Measurements from ENCODE around the gene CHN2. TPM values are rescaled to one million over a fixed set of nuclear protein-coding genes. Genes with fewer than 3 reads are reported as not detected.

CHN2 gene
- total RNA-seq, 1 experiment from 2014 or later, result 61.2 TPM

DNA sequence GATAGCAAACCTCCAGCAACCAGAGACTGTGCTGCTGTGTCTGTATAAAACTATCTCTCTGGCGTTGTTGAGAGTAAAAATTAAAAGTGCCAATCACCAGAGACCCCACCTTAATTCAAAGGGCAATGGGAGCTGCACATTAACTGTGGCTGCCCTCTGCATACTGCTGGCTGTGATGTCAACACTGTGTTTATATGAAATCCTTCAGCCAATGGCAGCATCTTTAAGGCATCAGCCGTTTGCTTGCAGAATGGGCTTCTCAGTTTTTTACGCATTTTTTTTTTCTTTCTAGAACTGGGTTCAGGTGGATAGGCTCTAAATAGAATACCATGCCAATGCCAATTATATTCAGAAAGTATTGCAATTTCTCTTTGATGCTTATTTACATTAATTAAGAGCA lies 47.7 kb downstream of the CHN2 start:
- H3K4me1 ChIP-seq (ENCODE audit: insufficient read depth, low read length, poor library complexity, severe bottlenecking), result no peaks in the 10 kb centered on the region
- H3K36me3 ChIP-seq (ENCODE audit: insufficient read depth, low read length, poor library complexity, severe bottlenecking), result no peaks in the 10 kb centered on the region
- H3K9me3 ChIP-seq (ENCODE audit: low read depth, low read length, poor library complexity, severe bottlenecking), result no peaks in the 10 kb centered on the region
- H3K27me3 ChIP-seq (replicated peaks; ENCODE audit: insufficient read depth, low read depth, low read length, poor library complexity), result no peaks in the 10 kb centered on the region
- BruUV-seq (replicated peaks), result no TSS peak
- no peak overlapping the region for H3K4me3 ChIP-seq (ENCODE audit: low read depth, low read length, poor library complexity, severe bottlenecking)
- CTCF ChIA-PET, result no interaction called here
- DNase-seq (ENCODE audit: low spot score), result no peak
- no peak overlapping the region for H3K27ac ChIP-seq (ENCODE audit: low read depth, low read length, poor library complexity, severe bottlenecking)
- POLR2A ChIA-PET (ENCODE audit: low non-redundant PET), result no interaction called here
- TF ChIP-seq EZH2 (IDR thresholded peaks at IDR 0.05; ENCODE audit: borderline replicate concordance, low read depth, low read length, poor library complexity, severe bottlenecking), result no peak
- TF ChIP-seq, protein P1, sequence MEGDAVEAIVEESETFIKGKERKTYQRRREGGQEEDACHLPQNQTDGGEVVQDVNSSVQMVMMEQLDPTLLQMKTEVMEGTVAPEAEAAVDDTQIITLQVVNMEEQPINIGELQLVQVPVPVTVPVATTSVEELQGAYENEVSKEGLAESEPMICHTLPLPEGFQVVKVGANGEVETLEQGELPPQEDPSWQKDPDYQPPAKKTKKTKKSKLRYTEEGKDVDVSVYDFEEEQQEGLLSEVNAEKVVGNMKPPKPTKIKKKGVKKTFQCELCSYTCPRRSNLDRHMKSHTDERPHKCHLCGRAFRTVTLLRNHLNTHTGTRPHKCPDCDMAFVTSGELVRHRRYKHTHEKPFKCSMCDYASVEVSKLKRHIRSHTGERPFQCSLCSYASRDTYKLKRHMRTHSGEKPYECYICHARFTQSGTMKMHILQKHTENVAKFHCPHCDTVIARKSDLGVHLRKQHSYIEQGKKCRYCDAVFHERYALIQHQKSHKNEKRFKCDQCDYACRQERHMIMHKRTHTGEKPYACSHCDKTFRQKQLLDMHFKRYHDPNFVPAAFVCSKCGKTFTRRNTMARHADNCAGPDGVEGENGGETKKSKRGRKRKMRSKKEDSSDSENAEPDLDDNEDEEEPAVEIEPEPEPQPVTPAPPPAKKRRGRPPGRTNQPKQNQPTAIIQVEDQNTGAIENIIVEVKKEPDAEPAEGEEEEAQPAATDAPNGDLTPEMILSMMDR (conservative IDR thresholded peaks at IDR 0.05; ENCODE audit: low read depth, low read length), result no peak
- intact Hi-C loops (cut with micrococcal nuclease; ENCODE audit: unreplicated experiment), result no loop called here

DNA sequence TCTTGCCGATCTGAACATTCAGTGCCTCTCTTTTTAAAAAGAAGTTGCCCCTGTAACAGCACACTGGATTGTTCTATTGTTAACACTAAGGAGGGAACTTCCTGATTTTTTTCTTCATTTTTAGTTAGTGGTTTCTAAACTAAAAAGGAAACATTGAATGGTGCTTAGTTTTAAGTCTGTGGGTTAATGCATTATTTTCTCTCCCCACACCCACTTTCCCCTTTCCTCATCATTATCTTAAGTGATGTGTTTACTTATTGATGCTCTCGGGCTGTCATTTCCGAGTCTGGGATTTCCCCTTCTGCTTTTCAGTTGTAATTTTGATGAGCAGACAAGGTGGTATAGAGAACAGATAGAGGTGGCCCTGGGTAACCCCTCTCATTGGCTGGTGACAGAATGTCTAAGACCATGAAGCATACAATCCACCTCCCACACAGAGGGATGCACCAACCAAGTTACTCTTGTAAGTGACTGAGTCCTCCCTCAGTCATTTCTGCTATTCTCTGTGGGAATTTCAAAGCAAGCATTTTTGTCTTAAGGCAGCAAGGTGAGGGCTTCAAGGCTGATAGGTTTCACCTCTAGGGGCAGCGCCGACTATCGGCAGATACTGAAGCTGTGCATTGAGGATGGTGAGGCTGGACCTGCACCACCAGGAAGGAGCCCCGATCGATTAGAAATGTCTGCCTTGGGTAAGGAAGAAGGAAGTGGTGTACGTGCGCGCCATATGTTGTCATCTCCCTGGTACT lies 49.5 kb downstream of the CHN2 start:
- DNase-seq (ENCODE audit: low spot score), result no peak
- H3K4me3 ChIP-seq (ENCODE audit: low read depth, low read length, poor library complexity, severe bottlenecking), result no peak overlapping the region
- TF ChIP-seq, protein P1 (conservative IDR thresholded peaks at IDR 0.05; ENCODE audit: low read depth, low read length), result peak; percentile 30; the same call in 1 of the 2 replicates
- TF ChIP-seq EZH2 (IDR thresholded peaks at IDR 0.05; ENCODE audit: borderline replicate concordance, low read depth, low read length, poor library complexity, severe bottlenecking), result no peak
- no peaks in the 10 kb centered on the region for H3K27me3 ChIP-seq (replicated peaks; ENCODE audit: insufficient read depth, low read depth, low read length, poor library complexity)
- BruUV-seq (replicated peaks), result no TSS peak
- intact Hi-C loops (cut with micrococcal nuclease; ENCODE audit: unreplicated experiment), result no loop called here
- H3K36me3 ChIP-seq (ENCODE audit: insufficient read depth, low read length, poor library complexity, severe bottlenecking), result no peaks in the 10 kb centered on the region
- no peaks in the 10 kb centered on the region for H3K9me3 ChIP-seq (ENCODE audit: low read depth, low read length, poor library complexity, severe bottlenecking)
- no peak overlapping the region for H3K27ac ChIP-seq (ENCODE audit: low read depth, low read length, poor library complexity, severe bottlenecking)
- POLR2A ChIA-PET (ENCODE audit: low non-redundant PET), result no interaction called here
- CTCF ChIA-PET, result no interaction called here
- no peaks in the 10 kb centered on the region for H3K4me1 ChIP-seq (ENCODE audit: insufficient read depth, low read length, poor library complexity, severe bottlenecking)

DNA sequence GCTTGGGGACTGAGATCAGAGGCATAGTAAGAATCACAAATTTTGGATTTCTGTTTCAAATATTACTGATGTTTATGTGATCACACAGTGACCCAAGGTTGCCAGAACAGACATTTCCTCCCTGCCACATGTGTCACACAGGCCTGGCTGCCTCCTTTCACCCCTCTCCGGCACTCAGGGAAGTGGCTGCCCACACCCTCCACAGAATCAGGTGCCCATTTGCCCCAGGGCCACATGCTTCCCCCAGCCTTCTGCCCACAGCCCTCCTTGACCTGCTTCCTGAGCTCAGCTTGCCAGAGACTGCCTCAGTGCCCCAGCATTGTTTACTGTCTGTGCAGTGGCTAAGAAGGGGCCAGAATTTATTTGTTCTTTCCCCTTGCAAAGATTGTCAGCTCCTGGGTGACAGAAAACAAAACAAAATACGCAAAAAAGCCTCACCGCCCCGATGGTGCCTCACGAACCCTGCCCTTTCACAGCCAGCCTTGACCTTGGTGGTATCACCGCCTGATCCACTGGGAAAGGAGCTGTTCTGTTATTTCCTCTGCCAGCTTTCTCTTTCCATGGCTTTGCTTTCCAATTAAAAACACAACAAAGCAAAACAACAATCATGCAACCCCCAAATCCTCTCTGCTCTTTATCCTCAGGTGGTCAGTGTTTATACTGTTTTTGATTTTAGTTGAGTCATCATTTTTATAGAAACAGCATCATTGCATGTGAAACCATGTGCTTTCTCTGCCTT lies 52.8 kb downstream of the CHN2 start:
- no TSS peak for BruUV-seq (replicated peaks)

More for the DNA sequence above, 52.8 kb downstream of the CHN2 start:
- ChIA-PET POLR2A (ENCODE audit: low non-redundant PET) (no interaction called here), CTCF (no interaction called here)
- no peak for DNase-seq (ENCODE audit: low spot score)
- Histone ChIP-seq H3K27me3 (replicated peaks; ENCODE audit: insufficient read depth, low read depth, low read length, poor library complexity) (no peaks in the 10 kb centered on the region), H3K36me3 (ENCODE audit: insufficient read depth, low read length, poor library complexity, severe bottlenecking) (no peaks in the 10 kb centered on the region), H3K4me3 (ENCODE audit: low read depth, low read length, poor library complexity, severe bottlenecking) (no peak overlapping the region), H3K4me1 (ENCODE audit: insufficient read depth, low read length, poor library complexity, severe bottlenecking) (no peaks in the 10 kb centered on the region), H3K27ac (ENCODE audit: low read depth, low read length, poor library complexity, severe bottlenecking) (no peak overlapping the region), H3K9me3 (ENCODE audit: low read depth, low read length, poor library complexity, severe bottlenecking) (no peaks in the 10 kb centered on the region)
- intact Hi-C loops (cut with micrococcal nuclease; ENCODE audit: unreplicated experiment), result no loop called here
- TF ChIP-seq, protein P1 (conservative IDR thresholded peaks at IDR 0.05; ENCODE audit: low read depth, low read length), result no peak
- TF ChIP-seq EZH2 (IDR thresholded peaks at IDR 0.05; ENCODE audit: borderline replicate concordance, low read depth, low read length, poor library complexity, severe bottlenecking), result no peak

Data from A673 (cell line).